Fibroblast of lung (primary cell): ENCODE results near the gene FRMD4A.

ENCODE experiments used
- EZH2 ChIP-seq: IDR thresholded peaks from 2 replicates; pipeline ENCODE4 v1.5.1; 2012; ENCODE audit warnings: low read length, control low read depth, mild to moderate bottlenecking; ENCODE audit errors: missing control alignments
- TF ChIP-seq, protein P1 (sequence below), 2 donors: IDR thresholded peaks in 1 of 2; conservative IDR thresholded peaks in 1 of 2; 1 replicate in 1 of 2; 2 replicates in 1 of 2; pipeline ENCODE4 v1.5.1; 2011 to 2012; ENCODE audit warnings: low read length in 2 of 2, control low read depth in 1 of 2, inconsistent platforms in 1 of 2, low read depth in 1 of 2, mild to moderate bottlenecking in 1 of 2

DNA sequence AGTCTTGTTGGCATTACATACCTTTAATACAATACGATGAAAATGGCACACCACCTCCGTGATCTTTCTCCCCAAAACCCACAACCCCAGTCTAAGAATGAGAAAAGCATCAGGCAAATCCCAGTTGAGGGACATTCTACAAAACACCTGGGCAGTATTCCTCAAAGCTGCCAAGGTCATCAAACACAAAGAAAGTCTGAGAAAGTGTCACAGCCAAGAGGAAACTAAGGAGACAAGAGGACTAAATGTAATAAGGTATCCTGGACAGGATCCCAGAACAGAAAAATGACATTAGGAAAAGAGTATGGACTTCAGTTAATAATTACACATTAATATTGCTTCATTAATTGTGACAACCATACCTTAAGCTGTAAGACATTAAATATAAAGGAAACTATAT is 14.5 kb upstream of the FRMD4A start:
- TF ChIP-seq, protein P1, sequence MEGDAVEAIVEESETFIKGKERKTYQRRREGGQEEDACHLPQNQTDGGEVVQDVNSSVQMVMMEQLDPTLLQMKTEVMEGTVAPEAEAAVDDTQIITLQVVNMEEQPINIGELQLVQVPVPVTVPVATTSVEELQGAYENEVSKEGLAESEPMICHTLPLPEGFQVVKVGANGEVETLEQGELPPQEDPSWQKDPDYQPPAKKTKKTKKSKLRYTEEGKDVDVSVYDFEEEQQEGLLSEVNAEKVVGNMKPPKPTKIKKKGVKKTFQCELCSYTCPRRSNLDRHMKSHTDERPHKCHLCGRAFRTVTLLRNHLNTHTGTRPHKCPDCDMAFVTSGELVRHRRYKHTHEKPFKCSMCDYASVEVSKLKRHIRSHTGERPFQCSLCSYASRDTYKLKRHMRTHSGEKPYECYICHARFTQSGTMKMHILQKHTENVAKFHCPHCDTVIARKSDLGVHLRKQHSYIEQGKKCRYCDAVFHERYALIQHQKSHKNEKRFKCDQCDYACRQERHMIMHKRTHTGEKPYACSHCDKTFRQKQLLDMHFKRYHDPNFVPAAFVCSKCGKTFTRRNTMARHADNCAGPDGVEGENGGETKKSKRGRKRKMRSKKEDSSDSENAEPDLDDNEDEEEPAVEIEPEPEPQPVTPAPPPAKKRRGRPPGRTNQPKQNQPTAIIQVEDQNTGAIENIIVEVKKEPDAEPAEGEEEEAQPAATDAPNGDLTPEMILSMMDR (conservative IDR thresholded peaks at IDR 0.05 in 1 of 2, IDR thresholded peaks at IDR 0.05 in 1 of 2; ENCODE audit: low read depth in 1 of 2, low read length in 2 of 2), result no peak
- TF ChIP-seq EZH2, result no peak
